Panc1 (cell line): Measurements from ENCODE around the gene TIGD6. TPM values are rescaled to one million over a fixed set of nuclear protein-coding genes. Genes with fewer than 3 reads are reported as not detected.

Source experiments
- ATAC-seq: fragments of 200-7000 bp; cut with Tn5 transposase; 2 replicates; pipeline ENCODE4 v1.9.1; 2020; ENCODE audit warnings: mild to moderate bottlenecking, moderate library complexity
- BruUV-seq: library from RNA; stranded (reverse); fragments of 400-500 nt; replicated peaks from 2 replicates; lab custom pipeline; 2021; lab: Mats Ljungman, UMichigan
- CTCF ChIA-PET: fragments of 300-600 bp; sonication (Branson Sonifier 250); formaldehyde crosslinking; loops from one replicate; lab custom pipeline; 2022; ENCODE audit warnings: antibody characterized with exemption; lab: Charles Lee
- POLR2A ChIA-PET: fragments of 300-600 bp; sonication (Branson Sonifier 250); formaldehyde crosslinking; loops from one replicate; lab custom pipeline; 2022; ENCODE audit warnings: antibody characterized with exemption; lab: Charles Lee
- DNase-seq: peaks from one replicate; pipeline ENCODE4 v3.0.0-alpha.2; 2010; ENCODE audit warnings: low read depth, low spot score
- H3K27ac ChIP-seq: 2 replicates; pipeline ENCODE4 v1.5.1; 2011; ENCODE audit warnings: mild to moderate bottlenecking, low read length, inconsistent platforms
- H3K27me3 ChIP-seq: fragments of 200-500 bp; sonication (Bioruptor generic); 2 replicates; pipeline ENCODE4 v1.6.0; 2014; ENCODE audit warnings: low read length, inconsistent platforms; ENCODE audit not compliant: control insufficient read depth, insufficient read depth
- H3K36me3 ChIP-seq: fragments of 200-500 bp; sonication (Bioruptor generic); 2 replicates; pipeline ENCODE4 v1.5.1; 2014; ENCODE audit warnings: inconsistent platforms, mild to moderate bottlenecking, low read length, moderate library complexity; ENCODE audit not compliant: control insufficient read depth, insufficient read depth
- H3K4me1 ChIP-seq: 2 replicates; pipeline ENCODE4 v1.5.1; 2011; ENCODE audit warnings: inconsistent platforms, mild to moderate bottlenecking, low read length, moderate library complexity; ENCODE audit not compliant: control insufficient read depth, insufficient read depth
- H3K4me3 ChIP-seq, 2 experiments: 2 replicates each; pipeline ENCODE4 v1.5.1; 2011 to 2012; ENCODE audit warnings: low read depth in 2 of 2, low read length in 2 of 2, mild to moderate bottlenecking in 2 of 2, inconsistent platforms in 1 of 2, moderate library complexity in 1 of 2
- H3K9me3 ChIP-seq: fragments of 200-500 bp; sonication (Bioruptor generic); 2 replicates; pipeline ENCODE4 v1.5.1; 2014; ENCODE audit warnings: low read depth, mild to moderate bottlenecking, inconsistent platforms, low read length, moderate library complexity; ENCODE audit not compliant: control insufficient read depth, insufficient read depth
- CTCF ChIP-seq: fragments of 450-650 bp; IDR thresholded peaks from 2 replicates; pipeline ENCODE4 v1.5.1; 2017; ENCODE audit warnings: mild to moderate bottlenecking
- POLR2AphosphoS5 ChIP-seq: IDR thresholded peaks from 2 replicates; pipeline ENCODE4 v1.6.1; 2012; ENCODE audit warnings: mild to moderate bottlenecking, low read depth, low read length, moderate library complexity
- REST ChIP-seq, 2 experiments: IDR thresholded peaks; 2 replicates each; pipeline ENCODE4 v1.6.1; 2011 to 2012; ENCODE audit warnings: low read depth in 2 of 2, control low read depth in 1 of 2, low read length in 1 of 2, mild to moderate bottlenecking in 1 of 2, moderate library complexity in 1 of 2; ENCODE audit not compliant: insufficient read depth in 1 of 2
- SIN3A ChIP-seq: IDR thresholded peaks from 2 replicates; pipeline ENCODE4 v1.6.1; 2012; ENCODE audit warnings: low read depth, mild to moderate bottlenecking, low read length, moderate library complexity, borderline replicate concordance; ENCODE audit not compliant: insufficient read depth
- TCF7L2 ChIP-seq: IDR thresholded peaks from 2 replicates; pipeline ENCODE4 v1.6.1; 2011; ENCODE audit warnings: mild to moderate bottlenecking, low read depth, low read length, inconsistent platforms
- in situ Hi-C: cut with HindIII; loops from 2 replicates; pipeline ENCODE4 v1.10.0; 2016; ENCODE audit warnings: low sequenced_read_pairs, low pct_unique_long_range_greater_than_20kb
- intact Hi-C: fragments of 100-400 bp; cut with micrococcal nuclease; formaldehyde crosslinking; loops from one replicate; pipeline ENCODE4 v1.10.0; 2022; ENCODE audit not compliant: unreplicated experiment
- total RNA-seq: library from RNA; stranded (reverse); gene quantifications from one replicate; pipeline ENCODE4 v1.2.1, GENCODE V29; 2021; ENCODE audit not compliant: unreplicated experiment

The TIGD6 gene
- total RNA-seq, 1 experiment from 2014 or later = 7.1 TPM

GRCh38 chr5:150016537-150016936 lies 16.1 kb upstream of the TIGD6 start:
- TF ChIP-seq CTCF = no peak
- no peak for TF ChIP-seq POLR2AphosphoS5
- TF ChIP-seq SIN3A = no peak
- TF ChIP-seq TCF7L2 = no peak
- no peak for TF ChIP-seq REST (IDR thresholded peaks at IDR 0.05; ENCODE audit: insufficient read depth in 1 of 2, low read depth in 2 of 2, low read length in 1 of 2)
- peaks cover 20% of the 10 kb centered on the region for H3K9me3 ChIP-seq
- no peak overlapping the region for H3K27ac ChIP-seq
- intact Hi-C loops = no loop called here
- ATAC-seq (no peak), DNase-seq (no peak)
- peaks cover 7% of the 10 kb centered on the region for H3K4me1 ChIP-seq
- ChIA-PET POLR2A (interaction anchor here (1.0 kb wide), 1 partner anchor 11 kb away, joined by 17 read pairs; no protein-coding TSS in a partner anchor), CTCF (no interaction called here)
- in situ Hi-C loops = no loop called here
- H3K27me3 ChIP-seq = no peaks in the 10 kb centered on the region
- peaks cover 68% of the 10 kb centered on the region for H3K36me3 ChIP-seq
- BruUV-seq = no TSS peak
- H3K4me3 ChIP-seq = no peak overlapping the region

- no peak for ATAC-seq
- TF ChIP-seq POLR2AphosphoS5 (no peak), CTCF (no peak), TCF7L2 (no peak), REST (IDR thresholded peaks at IDR 0.05; ENCODE audit: insufficient read depth in 1 of 2, low read depth in 2 of 2, low read length in 1 of 2) (no peak), SIN3A (no peak)
- DNase-seq = no peak
- Histone ChIP-seq H3K9me3 (peaks cover 20% of the 10 kb centered on the region), H3K36me3 (peaks cover 70% of the 10 kb centered on the region), H3K27ac (no peak overlapping the region), H3K4me3 (no peak overlapping the region), H3K4me1 (no peaks in the 10 kb centered on the region; the same call in 1 of the 2 replicates), H3K27me3 (no peaks in the 10 kb centered on the region)
- BruUV-seq = no TSS peak
- ChIA-PET POLR2A (no interaction called here), CTCF (no interaction called here)
- in situ Hi-C loops (no loop called here), intact Hi-C loops (no loop called here)
Observed at GRCh38 chr5:150015415-150015814, 15.0 kb upstream of the TIGD6 start.
